SK-N-SH (cell line): ENCODE measurements around the gene TFF1.

Experiments used
- CHD2 ChIP-seq: fragments of 150-350 bp; IDR thresholded peaks from 2 replicates; pipeline ENCODE4 v1.6.1; 2018; ENCODE audit warnings: low read length; ENCODE audit not compliant: partially characterized antibody
- CTCF ChIP-seq: fragments of 200-600 bp; sonication (generic); IDR thresholded peaks from 2 replicates; pipeline ENCODE4 v1.6.1; 2017; ENCODE audit warnings: antibody characterized with exemption, mild to moderate bottlenecking, moderate library complexity
- TAF1 ChIP-seq: IDR thresholded peaks from 2 replicates; pipeline ENCODE4 v1.6.1; 2012; ENCODE audit warnings: low read depth, mild to moderate bottlenecking, low read length, moderate library complexity, borderline replicate concordance

- TF ChIP-seq TAF1 (no peak), CTCF (no peak), CHD2 (no peak)
Observed at GRCh38 chr21:42401154-42401553, 34.8 kb upstream of the TFF1 start.
